Measurements from ENCODE around the gene PTPN4. TPM values are rescaled to one million over a fixed set of nuclear protein-coding genes. Genes with fewer than 3 reads are reported as not detected.

PTPN4 gene
- total and polyA plus RNA-seq, 10 of the 15 experiments (the other 5 are each of a cell fraction or from before 2014, with no cell fraction given) = 5.0 to 29.7 (median 23.7) TPM

DNA sequence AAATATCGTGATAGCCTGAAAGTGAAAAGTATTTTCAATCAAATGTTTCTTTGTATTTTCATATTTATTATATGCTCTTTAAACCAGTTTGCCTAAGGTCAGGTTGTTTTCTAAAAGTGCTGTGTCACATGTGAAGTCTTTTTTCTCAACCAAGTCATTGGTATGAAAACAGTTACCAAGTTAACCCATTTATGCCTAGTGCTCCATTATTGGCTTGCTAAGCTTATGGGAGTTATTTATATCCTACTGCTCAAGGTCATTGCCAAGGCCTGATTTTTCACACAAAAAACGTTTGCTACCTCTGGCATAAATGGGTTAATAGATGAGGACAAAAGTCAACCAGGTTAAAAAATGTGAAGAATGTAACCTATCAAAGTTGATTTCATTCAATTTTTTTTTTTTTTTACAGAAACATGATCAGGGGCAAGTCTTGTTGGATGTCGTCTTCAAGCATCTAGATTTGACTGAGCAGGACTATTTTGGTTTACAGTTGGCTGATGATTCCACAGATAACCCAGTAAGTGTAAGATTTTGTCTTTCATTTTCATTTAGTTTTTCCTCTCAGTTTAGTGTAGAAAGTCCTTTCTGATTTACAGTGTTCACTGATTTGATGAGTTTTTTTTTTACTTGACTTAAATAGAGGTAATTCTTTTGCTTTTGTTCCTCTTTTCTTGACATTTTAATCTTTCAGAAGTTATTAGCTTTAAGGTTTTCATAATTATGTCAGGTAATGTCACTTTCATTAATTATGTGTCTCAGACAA lies 102.6 kb downstream of the PTPN4 start (continued):
- TF ChIP-seq NR2C1 (IDR thresholded peaks at IDR 0.05) (no peak), PAX5 (IDR thresholded peaks at IDR 0.05; ENCODE audit: borderline replicate concordance, low read depth, low read length) (no peak), GABPA (IDR thresholded peaks at IDR 0.05; ENCODE audit: low read depth) (no peak), CBX5 (IDR thresholded peaks at IDR 0.05; ENCODE audit: low read depth) (no peak), NFYB (IDR thresholded peaks at IDR 0.05; ENCODE audit: insufficient read depth, low read depth, low read length) (no peak), PML (IDR thresholded peaks at IDR 0.05; ENCODE audit: low read length) (0 out of 2 replicates have a peak, but pooled peaks have one; percentile 33), CEBPB (IDR thresholded peaks at IDR 0.05; ENCODE audit: borderline replicate concordance in 1 of 2, low read depth in 2 of 2, low read length in 2 of 2) (no peak), EED (IDR thresholded peaks at IDR 0.05; ENCODE audit: low read depth) (no peak), SP1 (IDR thresholded peaks at IDR 0.05; ENCODE audit: low read depth, low read length) (no peak), SUZ12 (IDR thresholded peaks at IDR 0.05; ENCODE audit: unreplicated experiment) (no peak), FOS (IDR thresholded peaks at IDR 0.05; ENCODE audit: borderline replicate concordance, extremely low read depth, insufficient read length) (no peak), ZNF622 (IDR thresholded peaks at IDR 0.05) (no peak), HDGF (IDR thresholded peaks at IDR 0.05) (no peak), CBX3 (IDR thresholded peaks at IDR 0.05; ENCODE audit: borderline replicate concordance, low read depth) (no peak), FOXM1 (IDR thresholded peaks at IDR 0.05; ENCODE audit: low read depth, low read length) (no peak), TCF3 (IDR thresholded peaks at IDR 0.05; ENCODE audit: borderline replicate concordance, insufficient read depth, low read depth, low read length) (no peak), KAT2A (conservative IDR thresholded peaks at IDR 0.05; ENCODE audit: control insufficient read depth, low read depth, low read length) (no peak), TAF1 (IDR thresholded peaks at IDR 0.05; ENCODE audit: borderline replicate concordance, low read depth, low read length) (no peak), ZNF207 (IDR thresholded peaks at IDR 0.05; ENCODE audit: borderline replicate concordance) (no peak), IRF3 (IDR thresholded peaks at IDR 0.05) (no peak), E2F4 (IDR thresholded peaks at IDR 0.05; ENCODE audit: low read depth, low read length) (no peak), MYC (IDR thresholded peaks at IDR 0.05; ENCODE audit: insufficient read depth, insufficient read length, insufficient replicate concordance, low read length, severe bottlenecking) (no peak)
- TF ChIP-seq, protein P1, sequence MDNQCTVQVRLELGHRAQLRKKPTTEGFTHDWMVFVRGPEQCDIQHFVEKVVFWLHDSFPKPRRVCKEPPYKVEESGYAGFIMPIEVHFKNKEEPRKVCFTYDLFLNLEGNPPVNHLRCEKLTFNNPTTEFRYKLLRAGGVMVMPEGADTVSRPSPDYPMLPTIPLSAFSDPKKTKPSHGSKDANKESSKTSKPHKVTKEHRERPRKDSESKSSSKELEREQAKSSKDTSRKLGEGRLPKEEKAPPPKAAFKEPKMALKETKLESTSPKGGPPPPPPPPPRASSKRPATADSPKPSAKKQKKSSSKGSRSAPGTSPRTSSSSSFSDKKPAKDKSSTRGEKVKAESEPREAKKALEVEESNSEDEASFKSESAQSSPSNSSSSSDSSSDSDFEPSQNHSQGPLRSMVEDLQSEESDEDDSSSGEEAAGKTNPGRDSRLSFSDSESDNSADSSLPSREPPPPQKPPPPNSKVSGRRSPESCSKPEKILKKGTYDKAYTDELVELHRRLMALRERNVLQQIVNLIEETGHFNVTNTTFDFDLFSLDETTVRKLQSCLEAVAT (IDR thresholded peaks at IDR 0.05) = peak; percentile 95
- TF ChIP-seq, protein P2, sequence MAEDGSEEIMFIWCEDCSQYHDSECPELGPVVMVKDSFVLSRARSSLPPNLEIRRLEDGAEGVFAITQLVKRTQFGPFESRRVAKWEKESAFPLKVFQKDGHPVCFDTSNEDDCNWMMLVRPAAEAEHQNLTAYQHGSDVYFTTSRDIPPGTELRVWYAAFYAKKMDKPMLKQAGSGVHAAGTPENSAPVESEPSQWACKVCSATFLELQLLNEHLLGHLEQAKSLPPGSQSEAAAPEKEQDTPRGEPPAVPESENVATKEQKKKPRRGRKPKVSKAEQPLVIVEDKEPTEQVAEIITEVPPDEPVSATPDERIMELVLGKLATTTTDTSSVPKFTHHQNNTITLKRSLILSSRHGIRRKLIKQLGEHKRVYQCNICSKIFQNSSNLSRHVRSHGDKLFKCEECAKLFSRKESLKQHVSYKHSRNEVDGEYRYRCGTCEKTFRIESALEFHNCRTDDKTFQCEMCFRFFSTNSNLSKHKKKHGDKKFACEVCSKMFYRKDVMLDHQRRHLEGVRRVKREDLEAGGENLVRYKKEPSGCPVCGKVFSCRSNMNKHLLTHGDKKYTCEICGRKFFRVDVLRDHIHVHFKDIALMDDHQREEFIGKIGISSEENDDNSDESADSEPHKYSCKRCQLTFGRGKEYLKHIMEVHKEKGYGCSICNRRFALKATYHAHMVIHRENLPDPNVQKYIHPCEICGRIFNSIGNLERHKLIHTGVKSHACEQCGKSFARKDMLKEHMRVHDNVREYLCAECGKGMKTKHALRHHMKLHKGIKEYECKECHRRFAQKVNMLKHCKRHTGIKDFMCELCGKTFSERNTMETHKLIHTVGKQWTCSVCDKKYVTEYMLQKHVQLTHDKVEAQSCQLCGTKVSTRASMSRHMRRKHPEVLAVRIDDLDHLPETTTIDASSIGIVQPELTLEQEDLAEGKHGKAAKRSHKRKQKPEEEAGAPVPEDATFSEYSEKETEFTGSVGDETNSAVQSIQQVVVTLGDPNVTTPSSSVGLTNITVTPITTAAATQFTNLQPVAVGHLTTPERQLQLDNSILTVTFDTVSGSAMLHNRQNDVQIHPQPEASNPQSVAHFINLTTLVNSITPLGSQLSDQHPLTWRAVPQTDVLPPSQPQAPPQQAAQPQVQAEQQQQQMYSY (CRISPR knock-in tag; IDR thresholded peaks at IDR 0.05) = no peak

Data from GM12878 (cell line).